LNCaP clone FGC (cell line): Measurements from ENCODE around the gene AKT2.

ENCODE experiments used
- DNase-seq: peaks from one replicate; pipeline ENCODE4 v3.0.0-alpha.2; 2011; ENCODE audit warnings: low read depth
- H3K4me3 ChIP-seq: 2 replicates; pipeline ENCODE4 v1.5.1; 2011; ENCODE audit warnings: mild to moderate bottlenecking, low read depth, low read length, control low read depth
- TF ChIP-seq, protein P1 (sequence below): IDR thresholded peaks from 2 replicates; pipeline ENCODE4 v1.5.1; 2012; ENCODE audit warnings: mild to moderate bottlenecking; ENCODE audit not compliant: control insufficient read depth, insufficient read depth; ENCODE audit errors: extremely low read depth

The AKT2 gene

DNA sequence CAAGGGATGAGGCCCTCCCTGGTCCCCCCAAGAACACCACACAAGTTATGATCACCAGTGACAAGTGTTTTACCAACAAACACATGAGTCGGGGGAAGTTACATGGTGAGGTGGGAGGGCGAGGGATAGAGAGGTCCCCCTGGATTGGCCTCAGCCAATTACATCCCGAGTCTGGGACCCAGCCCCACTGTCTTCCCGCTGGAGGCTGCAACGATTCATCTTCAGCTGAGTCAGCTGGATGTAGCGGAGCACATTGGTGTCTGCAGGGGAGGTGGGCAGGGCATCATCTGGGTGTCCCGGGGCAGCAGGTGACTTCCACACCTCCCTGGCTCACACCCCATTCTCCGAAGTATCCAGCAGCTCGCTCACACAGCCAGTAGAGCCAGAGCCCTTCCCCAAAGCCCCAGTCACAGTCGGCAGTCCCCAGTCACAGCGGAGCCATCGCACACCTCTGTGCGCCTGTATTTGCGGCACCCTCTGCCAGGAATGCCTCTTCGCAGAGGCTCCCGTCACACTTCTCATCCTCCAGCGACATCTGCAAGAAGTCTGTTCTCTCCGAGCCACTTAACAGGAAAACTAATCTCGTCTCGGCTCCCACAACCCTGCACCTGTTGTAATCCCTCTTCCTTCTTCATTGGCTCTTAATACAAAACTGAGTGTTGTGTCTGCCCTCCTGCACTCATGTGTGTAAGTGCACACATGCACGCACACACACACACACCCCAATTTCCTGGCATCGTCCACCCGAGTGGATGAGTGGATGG is 69.0 kb downstream of the AKT2 start:
- TF ChIP-seq, protein P1, sequence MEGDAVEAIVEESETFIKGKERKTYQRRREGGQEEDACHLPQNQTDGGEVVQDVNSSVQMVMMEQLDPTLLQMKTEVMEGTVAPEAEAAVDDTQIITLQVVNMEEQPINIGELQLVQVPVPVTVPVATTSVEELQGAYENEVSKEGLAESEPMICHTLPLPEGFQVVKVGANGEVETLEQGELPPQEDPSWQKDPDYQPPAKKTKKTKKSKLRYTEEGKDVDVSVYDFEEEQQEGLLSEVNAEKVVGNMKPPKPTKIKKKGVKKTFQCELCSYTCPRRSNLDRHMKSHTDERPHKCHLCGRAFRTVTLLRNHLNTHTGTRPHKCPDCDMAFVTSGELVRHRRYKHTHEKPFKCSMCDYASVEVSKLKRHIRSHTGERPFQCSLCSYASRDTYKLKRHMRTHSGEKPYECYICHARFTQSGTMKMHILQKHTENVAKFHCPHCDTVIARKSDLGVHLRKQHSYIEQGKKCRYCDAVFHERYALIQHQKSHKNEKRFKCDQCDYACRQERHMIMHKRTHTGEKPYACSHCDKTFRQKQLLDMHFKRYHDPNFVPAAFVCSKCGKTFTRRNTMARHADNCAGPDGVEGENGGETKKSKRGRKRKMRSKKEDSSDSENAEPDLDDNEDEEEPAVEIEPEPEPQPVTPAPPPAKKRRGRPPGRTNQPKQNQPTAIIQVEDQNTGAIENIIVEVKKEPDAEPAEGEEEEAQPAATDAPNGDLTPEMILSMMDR: no peak
- DNase-seq: no peak
- peak overlapping the region; percentile 42 for H3K4me3 ChIP-seq

DNA sequence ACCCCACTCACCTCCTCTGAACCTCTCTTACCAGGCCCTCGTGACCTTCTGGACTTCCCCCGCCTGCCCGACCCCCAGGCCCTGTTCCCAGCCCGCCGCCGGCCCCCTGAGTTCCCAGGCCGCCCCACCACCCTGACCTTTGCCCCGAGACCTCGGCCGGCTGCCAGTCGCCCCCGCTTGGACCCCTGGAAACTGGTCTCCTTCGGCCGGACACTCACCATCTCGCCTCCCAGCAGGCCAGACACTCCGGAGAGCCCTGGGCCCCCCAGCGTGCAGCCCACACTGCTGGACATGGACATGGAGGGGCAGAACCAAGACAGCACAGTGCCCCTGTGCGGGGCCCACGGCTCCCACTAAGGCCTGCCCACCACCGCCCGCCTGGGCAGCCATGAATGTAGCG is 70.2 kb downstream of the AKT2 start:
- TF ChIP-seq, protein P1: no peak
- DNase-seq: no peak
- no peak overlapping the region for H3K4me3 ChIP-seq

DNA sequence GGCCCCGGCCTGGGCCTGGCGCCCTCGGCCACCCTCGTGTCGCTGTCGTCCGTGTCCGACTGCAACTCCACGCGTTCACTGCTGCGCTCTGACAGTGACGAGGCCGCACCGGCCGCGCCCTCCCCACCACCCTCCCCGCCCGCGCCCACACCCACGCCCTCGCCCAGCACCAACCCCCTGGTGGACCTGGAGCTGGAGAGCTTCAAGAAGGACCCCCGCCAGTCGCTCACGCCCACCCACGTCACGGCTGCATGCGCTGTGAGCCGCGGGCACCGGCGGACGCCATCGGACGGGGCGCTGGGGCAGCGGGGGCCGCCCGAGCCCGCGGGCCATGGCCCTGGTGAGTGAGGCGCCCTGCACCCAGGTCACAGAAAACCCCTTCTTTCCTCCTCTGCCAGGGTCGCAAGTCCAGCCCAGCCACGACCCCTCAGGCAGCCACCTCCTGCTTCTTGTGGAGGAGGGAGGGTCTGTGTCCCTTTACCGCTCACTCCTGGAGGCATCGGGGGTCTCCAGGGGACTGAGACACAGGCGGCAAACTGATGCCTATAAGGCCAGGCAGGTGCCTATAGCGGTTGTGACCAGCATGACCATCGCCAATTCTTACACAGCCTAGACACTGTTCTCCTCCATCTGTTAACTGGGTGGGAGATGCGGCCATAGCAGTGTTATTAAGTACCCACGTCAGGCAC is 71.1 kb downstream of the AKT2 start:
- no peak for DNase-seq
- TF ChIP-seq, protein P1: no peak
- no peak overlapping the region for H3K4me3 ChIP-seq

DNA sequence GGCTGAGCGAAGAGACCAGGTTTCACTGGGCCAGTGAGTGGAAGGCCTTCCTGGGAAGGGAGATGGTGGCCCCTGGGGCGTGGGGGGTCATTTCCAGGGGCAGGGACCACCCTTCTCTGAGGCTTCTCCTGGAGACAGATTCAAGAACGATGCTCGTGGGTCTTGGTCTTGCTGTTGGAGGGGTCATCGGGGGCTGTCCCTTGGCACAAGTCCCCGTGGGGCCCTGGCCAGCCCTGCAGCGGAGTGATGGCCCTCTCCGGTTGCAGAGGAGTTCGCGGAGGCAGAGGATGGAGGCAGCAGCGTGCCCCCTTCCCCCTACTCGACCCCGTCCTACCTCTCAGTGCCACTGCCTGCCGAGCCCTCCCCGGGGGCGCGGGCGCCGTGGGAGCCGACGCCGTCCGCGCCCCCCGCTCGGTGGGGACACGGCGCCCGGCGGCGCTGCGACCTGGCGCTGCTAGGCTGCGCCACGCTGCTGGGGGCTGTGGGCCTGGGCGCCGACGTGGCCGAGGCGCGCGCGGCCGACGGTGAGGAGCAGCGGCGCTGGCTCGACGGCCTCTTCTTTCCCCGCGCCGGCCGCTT is 71.8 kb downstream of the AKT2 start:
- TF ChIP-seq, protein P1: no peak
- no peak for DNase-seq
- no peak overlapping the region for H3K4me3 ChIP-seq

DNA sequence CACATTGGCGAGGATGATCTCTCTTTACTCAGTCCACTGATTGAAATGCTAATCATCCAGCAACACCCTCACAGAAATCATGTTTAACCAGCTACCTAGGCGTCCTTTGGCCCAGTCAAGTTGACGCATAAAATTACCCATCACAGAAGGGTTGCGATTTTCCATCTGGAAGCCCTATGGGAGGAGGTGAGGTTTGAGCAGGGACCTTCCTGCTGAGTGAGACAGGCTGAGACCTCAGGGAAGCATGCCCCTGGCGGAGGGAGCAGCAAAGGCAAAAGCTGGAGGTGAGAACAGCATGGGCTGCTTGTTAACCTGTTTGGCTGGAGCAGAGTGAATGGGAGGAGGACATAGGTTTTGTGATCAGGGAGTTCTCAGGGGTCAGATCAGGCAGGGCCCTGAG is 74.3 kb downstream of the AKT2 start:
- TF ChIP-seq, protein P1: no peak
- no peak for DNase-seq
- no peak overlapping the region for H3K4me3 ChIP-seq

DNA sequence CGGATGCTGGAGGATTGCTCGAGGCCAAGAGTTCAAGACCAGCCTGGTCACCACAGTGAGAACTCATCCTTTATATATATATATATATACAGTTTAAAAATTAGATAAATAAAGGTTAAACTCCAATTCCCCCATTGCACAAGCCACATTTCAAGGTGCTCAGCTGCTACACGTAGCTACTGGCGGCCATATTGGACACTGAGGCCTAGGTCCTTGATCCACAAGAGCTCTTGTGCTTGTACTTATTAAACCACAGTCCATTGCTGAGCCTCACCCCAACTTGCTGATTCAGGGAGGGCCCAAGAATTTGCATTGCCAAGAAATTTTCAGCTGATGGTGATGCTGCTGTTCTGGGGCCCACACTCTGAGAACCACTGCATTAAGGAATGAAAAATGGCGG is 76.5 kb downstream of the AKT2 start:
- no peak overlapping the region for H3K4me3 ChIP-seq
- DNase-seq: no peak
- TF ChIP-seq, protein P1: no peak
